HG02884 (cell line): ENCODE measurements around the gene MINDY2.
"Not testable (repeated sequence)": the region's sequence is repeated elsewhere in the genome, so short reads cannot be mapped to it uniquely, and the experiment has no call there.

Source experiments
- ATAC-seq: cut with Tn5 transposase; IDR thresholded peaks from one replicate; pipeline ENCODE4 v1.9.1; 2021; ENCODE audit warnings: mild to moderate bottlenecking, moderate library complexity; ENCODE audit not compliant: unreplicated experiment

Gene MINDY2

DNA sequence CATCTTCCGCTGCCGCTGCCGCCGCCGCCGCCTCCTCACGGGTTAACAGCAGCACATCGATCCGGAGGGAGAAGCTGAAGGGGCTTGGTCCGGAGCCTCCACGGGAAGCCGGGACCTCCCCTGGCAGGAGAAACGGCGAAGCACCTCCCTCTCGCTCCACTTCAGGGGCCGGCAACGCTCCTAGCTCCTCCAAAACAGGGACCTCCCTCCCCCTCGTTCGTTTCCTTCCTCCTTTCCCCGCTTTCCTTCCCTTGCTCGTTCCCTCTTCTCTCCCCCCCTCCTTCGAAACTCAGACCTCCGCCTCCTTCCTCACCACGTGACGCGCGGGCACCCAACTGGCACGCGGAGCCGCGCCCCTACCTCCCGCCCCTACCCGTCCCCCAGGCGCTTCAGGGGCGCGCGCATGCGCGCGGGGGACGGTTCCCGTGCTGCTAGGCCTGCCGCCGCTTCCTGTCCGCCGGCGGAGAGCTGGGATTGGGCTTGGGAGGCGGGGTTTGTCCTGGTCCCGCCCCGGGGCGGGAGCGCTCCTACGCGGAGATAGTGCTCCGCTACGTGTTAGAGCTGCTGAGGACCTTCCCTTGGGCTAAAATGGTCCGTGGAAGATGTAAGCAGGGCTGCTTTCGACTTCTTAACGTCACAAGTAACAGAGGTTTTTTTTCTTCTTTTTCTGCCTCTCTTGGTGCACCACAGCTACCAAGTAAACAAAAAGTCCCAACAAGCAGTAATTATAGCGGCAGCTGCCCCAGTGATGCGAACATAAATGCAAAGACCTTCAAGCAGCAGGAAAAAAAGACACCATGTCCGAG is 21.4 kb upstream of the MINDY2 start, which contains the start of gene ADAM10:
Gene ADAM10 (minus strand): TSS at position 176 of the 806 bp plus-strand sequence. CDS start 173 bp downstream, at position 3.
- peak; percentile 87 for ATAC-seq

DNA sequence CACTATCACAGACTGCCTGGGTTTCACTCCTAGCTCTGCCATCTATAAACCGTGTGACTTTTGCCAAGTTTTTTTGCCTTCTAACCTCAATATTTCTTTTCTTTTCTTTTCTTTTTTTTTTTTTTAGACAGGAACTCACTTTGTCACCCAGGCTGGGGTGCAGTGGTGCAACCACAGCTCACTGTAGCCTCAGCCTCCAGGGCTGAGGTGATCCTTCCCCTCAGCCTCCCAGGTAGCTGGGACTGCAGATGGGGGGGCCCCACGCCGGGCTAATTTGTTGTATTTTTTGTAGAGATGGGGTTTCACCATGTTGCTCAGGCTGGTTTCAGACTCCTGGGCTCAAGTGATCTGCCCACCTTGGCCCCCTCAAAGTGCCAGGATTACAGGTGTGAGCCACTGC is 18.4 kb upstream of the MINDY2 start:
- ATAC-seq: no peak

DNA sequence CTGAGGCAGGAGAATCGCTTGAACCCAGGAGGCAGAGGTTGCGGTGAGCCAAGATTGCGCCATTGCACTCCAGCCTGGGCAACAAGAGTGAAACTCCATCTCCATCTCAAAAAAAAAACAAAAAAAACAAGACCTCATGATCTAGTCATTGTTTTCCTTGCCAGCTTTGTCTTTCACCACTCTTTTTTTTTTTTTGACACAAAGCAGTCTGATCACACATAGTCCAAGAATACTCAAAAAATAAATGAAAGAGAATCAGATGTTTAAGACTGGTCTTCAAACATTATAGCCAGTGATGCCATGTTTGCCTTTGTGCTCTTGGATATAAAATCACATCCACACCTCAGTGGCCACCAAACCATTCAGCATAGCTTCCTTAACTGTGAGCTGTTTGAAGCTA is 15.8 kb upstream of the MINDY2 start:
- ATAC-seq: no peak

DNA sequence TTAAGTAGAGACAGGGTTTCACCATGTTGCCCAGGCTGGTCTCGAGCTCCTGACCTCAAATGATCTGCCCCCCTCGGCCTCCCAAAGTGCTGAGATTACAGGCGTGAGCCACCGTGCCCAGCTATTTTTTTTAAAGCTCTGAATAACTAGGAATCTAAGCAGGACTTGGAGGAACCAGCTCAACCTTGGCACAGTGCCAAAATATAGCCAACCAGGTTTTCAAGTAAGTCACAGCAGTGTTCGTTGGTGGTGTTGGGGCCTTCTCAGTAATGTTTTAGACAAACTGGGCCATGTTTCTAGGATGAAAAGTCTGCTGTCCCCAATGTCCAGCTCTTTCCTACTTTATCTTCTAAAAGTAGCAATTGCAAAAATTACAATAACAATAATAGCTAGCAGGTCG is 15.1 kb upstream of the MINDY2 start:
- ATAC-seq: no peak

DNA sequence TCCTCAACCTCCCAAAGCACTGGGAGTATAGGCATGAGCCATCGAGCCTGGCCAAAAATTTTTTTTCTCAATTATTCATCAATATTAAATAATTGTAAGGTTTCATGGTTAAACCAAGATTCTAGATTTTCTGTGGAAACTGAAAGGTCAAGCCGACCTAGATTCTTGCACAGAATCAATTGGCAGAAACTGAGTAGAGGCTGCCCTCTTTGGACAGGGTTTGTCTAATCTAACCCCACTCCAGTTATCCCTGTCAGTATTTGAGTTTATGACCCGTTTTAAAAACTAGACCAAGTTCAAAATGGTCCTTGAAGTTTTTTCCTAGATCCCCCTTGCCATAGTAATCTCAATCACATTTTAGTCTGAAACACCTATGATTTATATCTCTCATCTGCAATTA is 13.0 kb upstream of the MINDY2 start:
- no peak for ATAC-seq

DNA sequence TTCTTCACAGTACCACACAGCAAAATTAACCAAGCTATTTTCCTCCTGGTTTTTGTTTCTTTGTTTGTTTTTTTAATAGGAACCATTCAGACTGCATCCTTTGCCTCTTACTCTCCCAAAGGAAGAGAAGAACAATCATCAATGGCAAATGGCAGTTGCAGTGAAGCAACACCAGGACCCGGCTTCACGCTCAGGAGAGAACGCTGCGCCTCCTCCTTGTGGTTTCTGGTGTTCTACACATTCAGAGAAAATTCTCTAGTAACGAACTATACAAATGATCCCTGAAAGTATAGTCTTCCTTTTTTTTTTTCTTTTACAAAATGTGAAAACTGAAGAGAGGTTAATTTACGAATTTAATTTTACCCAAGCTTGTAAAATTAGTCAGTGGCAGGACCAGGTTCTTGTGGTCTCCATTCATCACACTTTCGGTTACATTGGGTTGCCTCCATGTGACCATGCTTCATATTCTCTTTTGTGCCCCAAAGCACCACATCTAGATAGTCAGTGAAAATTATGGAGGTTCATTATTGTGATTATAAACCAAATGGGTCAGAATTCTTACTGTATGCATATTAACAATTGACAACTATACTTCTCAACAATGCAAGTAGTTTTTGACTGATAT is 10.6 kb upstream of the MINDY2 start:
- ATAC-seq: no peak

DNA sequence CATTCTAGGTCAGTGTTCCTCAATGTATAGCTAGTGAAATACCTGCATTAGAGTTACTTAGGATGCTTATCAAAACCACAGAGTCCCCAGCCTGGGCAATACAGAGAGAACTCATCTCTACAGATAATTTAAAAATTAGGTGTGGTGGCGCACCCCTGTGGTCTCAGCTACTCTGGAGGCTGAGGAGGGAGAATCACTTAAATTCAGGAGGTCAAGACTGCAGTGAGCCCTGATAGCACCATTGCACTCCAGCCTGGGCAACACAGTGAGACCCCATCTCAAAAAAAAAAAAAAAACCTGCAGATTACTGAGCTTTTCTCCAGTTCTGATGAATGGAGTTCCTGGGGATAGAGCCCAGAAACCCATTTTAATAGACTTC is 10.1 kb upstream of the MINDY2 start:
- ATAC-seq: no peak

DNA sequence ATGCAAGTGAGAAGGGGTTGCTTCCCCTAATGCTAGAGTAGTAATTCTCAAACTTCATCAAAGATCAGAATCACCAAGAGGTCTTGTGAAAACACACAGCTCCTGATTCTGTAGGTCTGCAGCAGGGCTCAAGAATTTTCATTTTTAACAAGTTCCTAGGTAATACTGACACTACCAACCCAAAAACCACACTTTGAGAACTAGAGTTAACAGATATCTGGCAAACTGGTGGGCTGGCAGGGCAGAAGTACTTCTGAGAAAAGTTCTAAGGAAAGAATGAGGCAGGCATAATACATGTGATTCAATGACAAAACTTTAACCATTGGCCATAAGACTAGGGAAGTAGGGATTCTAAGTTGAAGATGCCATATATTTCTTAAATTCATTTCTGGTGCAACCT is 8.8 kb upstream of the MINDY2 start:
- no peak for ATAC-seq

DNA sequence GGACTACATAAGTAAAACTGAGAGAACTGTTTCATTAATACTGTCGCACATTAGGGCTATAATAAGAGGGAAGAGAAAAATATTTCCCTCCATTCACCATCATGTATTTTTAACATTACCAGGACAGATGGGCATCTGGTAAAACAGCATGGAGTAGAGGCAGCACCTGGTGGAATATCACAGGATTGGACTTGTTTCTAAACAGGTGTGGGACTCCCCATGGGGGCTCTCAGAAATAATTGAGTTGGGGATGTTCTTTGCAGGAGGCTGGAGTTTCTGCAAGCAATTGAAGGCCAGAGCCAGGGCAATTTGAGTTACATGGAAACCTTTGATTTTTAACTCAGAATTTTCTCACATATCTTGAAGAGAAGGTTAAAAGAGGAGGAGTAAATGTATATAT is 8.4 kb upstream of the MINDY2 start:
- no peak for ATAC-seq

DNA sequence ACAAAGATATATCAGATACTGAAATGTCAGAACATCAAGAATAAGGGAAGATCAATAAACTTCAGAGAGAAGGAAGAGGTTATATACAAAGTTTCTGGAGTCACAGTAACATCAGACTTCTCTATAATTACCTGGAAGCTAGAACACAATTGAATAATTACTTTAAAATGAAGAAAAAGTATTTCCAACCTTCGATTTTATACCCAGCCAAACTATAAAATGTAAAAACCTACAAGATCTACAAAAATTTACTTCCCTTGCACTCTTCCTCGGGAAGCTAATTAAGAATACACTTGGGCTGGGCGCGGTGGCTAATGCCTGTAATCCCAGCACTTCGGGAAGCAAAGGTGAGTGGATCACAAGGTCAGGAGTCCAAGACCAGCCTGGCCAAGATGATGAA is 6.6 kb upstream of the MINDY2 start:
- ATAC-seq: no peak

DNA sequence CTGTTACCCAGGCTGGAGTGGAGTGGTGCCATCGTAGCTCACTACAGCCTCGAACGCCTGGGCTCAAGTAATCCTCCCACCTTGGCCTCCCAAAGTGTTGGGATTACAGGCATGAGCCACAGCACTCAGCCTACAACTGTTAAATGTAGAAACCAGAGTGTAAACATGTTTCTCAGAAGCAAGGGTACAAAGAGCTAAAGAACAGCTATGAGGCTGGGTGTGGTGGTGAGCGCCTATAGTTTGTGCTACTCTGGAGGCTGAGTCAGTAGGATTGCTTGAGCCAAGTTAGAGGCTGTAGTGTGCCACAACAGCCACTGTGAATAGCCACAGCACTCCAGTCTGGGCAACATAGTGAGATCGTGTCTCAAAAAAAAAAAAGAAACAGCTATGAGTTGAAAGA is 4.8 kb upstream of the MINDY2 start:
- ATAC-seq: no peak

DNA sequence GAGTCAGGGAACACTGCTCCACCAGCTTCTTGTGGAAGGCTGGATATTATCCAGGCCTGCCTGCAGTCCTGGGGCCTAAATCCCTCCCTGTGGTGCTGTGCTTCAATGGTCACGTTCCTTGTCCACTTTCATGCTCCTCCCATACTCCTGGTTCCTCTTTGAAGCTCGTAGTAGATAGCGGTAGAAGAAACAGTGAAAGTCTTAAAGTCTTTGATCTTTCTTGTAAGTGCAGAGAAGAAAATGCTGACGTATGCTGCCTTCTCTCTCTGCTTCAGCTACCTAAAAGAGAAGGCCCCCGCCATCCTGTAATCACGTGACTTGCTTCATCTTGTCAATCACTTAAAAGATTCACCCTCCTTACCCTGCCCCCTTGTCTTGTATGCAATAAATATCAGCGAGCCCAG is 2.5 kb upstream of the MINDY2 start:
- ATAC-seq: not testable (repeated sequence)

DNA sequence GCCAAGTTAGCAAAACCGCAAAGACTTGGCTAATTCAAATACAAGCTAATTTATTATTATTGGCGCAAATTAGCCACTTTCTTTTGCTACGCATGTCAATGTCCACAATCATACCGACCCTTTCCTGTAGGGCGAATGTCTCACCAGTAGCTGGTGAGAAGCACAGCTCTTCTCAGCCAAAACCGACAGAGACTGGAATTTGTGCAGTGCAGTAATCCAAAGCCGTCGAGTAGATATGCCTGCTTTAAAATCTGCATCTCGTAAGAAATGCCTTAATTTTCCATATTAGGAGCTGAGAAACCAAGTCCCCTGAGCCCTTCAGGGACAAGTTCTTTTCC is 614 bp upstream of the MINDY2 start:
- ATAC-seq: no peak

DNA sequence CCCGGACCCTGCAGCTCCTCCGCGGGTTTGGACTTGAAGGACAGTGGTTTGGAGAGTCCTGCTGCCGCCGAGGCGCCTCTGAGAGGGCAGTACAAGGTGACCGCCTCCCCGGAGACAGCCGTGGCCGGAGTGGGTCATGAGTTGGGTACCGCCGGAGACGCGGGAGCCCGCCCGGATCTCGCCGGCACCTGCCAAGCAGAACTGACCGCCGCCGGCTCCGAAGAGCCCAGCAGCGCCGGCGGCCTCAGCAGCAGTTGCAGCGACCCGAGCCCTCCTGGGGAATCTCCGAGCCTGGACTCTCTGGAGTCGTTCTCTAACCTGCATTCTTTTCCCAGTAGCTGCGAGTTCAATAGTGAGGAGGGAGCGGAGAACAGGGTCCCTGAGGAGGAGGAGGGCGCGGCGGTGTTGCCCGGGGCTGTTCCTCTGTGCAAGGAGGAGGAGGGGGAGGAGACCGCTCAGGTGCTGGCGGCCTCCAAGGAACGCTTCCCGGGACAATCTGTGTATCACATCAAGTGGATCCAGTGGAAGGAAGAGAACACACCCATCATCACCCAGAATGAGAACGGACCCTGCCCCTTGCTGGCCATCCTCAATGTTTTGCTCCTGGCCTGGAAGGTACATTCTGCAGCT is 634 bp downstream of the MINDY2 start:
- ATAC-seq: peak; percentile 4

DNA sequence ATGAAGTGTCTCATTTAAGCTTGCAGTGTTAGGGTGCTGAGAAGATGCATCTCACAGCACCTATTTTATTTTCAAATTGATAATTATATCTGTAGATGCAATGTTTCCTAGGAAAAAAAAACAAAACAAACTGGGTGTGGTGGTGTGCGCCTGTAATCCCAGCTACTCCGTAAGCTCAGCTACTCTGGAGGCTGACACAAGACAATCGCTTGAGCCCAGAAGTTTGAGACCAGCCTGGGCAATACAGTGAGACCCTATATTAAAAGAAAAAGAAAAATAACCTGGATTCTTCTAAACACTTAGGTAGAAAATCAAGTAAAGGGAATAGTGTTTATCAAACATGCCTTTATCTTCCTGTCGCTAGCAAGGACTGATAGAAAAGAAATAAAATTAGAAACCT is 1.9 kb downstream of the MINDY2 start:
- no peak for ATAC-seq

DNA sequence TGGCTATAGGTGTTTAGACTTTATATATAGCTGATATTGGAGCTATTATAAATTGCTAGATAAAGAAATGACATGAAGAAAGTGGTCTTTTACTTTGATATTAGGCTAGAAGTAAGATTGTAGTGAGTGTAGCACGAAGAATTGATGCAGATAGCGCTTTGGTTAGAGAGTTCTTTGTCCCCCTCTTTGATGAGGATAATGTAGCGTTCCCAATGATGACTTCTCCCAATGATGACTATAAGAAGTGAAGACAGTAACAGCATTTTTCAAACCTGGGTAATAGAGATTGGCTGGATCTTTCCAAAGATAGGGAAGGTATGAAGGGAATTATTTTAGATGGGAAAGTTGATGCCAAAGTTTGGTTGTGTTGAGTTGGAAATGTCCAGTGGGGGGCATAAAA is 4.3 kb downstream of the MINDY2 start:
- no peak for ATAC-seq

DNA sequence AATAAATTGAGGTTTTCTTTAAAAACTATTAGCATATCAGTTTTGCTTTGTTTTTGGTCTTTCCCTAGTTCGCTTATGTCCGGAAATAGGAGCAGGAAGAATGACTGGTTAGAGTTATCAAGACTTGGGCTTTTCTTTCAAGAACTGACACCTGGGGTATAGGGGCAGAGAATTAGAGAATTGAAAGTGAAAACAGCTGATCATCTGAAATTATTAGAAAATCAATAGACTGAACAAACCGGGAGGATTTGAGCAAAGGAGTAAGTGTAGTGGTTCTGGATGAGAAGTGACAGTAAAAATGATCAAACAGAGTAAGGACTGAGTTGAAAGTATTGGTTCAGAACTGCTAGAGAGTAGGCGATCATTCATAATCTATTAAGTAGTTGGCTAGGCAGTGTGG is 6.0 kb downstream of the MINDY2 start:
- ATAC-seq: no peak

DNA sequence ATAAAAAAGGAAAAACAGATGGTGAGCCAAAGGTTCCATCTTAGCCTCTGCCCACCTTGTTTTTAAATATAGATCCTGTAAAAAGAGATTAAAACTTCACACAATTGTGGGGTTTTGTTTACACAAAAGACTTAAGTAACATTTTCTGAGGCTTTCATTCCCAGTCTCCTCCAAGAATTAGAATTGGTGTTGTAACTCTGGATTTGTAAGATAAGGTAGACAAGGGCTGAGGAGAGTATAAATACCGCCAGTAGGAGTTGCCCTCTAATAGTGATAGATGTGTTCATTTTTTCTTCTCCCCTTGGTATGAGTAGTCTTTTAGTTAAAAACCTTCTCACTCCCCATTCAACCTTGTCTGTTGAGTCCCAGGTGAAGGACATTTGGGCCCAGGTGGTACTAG is 8.5 kb downstream of the MINDY2 start:
- no peak for ATAC-seq

DNA sequence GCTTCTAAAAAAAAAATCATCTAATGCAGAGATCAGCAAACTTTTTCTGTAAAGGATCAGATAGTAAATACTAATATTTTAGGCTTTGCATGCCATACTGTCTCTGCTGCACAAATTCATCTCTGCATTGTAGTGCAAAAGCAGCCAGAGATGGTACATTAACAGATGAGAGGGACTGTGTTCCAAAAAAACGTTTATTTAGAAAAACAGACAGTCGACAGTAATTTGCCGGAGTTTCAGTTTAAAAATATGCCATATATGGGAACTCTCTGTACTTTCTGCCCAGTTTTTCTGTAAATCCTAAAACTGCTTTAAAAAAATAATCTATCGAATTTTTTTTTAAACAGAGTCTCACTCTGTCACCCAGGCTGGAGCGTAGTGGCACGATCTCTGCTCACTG is 14.3 kb downstream of the MINDY2 start:
- no peak for ATAC-seq

DNA sequence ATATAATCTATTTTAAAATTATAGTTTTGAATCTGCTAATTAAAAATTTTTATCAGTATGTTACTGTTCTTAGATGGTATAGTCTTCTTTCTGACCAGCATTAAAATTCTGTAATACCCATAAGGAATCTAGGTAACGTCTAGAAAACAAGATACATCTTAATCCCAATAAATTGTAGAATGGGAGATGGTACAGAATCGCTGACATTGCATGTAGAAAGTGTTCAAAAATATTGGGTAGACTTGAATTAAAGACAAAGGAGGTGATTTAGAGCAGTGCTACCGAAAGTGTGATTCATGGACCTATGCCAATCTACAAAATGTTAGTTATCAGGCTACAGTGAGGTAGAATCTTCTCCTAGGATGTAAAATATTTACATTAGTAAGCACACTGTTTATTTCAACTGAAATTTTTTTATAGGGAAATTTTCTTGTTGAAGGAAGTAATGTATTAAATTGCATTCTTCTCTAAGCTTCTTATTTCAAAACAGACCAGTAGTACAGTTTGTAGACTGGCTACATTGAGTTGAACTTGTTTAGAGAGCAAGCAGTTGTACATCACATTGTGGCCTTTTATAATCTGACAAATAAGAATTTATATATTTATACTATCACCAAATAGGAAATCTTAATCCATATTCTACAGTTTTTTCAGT is 17.1 kb downstream of the MINDY2 start:
- ATAC-seq: no peak

DNA sequence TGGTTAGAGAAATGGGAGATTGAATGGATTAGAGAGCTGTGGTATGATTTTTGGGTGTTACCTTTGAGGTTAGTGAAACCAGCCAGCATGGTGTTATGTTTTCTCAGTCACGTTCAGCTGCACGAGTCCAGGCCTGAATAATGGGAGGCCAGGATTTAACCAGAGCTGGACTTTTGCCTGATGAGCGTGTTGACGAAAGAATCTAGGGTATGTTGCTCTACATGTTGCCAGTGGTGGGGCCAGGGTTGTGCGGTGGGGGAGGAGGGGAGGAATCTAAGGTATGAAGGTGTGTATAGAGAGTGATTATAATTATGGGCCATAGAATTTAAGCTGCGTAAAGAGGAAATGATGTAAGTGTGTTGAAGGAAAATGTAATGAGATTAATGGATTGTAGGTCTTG is 22.8 kb downstream of the MINDY2 start:
- no peak for ATAC-seq

DNA sequence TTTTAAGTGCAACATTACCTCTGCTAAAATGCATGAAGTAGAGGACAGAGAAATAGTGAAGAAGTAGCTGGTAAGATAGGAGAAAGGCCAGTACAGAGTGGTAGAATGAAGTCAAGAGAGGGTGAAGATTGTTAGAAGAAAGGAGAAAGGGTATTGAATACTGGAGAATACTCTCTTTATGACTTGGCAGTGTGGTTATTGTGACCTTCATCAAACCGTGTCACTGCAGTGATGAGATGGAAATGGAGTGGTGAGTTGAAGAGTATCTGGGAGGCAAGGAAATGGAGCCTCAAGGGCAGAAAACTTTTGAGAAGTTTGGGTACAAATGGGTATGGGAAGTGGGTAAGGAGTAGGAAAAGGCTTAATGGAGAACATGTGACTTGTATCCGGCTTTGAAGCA is 24.7 kb downstream of the MINDY2 start:
- no peak for ATAC-seq
